GM18520 (cell line): Measurements from ENCODE around the gene KCNN4.
"Not testable (repeated sequence)": the region's sequence is repeated elsewhere in the genome, so short reads cannot be mapped to it uniquely, and the experiment has no call there.

Experiments
- ATAC-seq: cut with Tn5 transposase; IDR thresholded peaks from one replicate; pipeline ENCODE4 v1.9.1; 2021; ENCODE audit not compliant: unreplicated experiment

KCNN4 gene

GRCh38 chr19:43775299-43775890, 5.4 kb downstream of the KCNN4 start:
- no peak for ATAC-seq

GRCh38 chr19:43774940-43775258, 5.9 kb downstream of the KCNN4 start:
- not testable (repeated sequence) for ATAC-seq

GRCh38 chr19:43774103-43774939, 6.5 kb downstream of the KCNN4 start:
- no peak for ATAC-seq

- ATAC-seq: no peak
Observed at GRCh38 chr19:43773725-43774102, 7.1 kb downstream of the KCNN4 start.

- ATAC-seq: no peak
Observed at GRCh38 chr19:43769256-43769655, 11.5 kb downstream of the KCNN4 start.

GRCh38 chr19:43768273-43769050, 12.3 kb downstream of the KCNN4 start:
- no peak for ATAC-seq

- ATAC-seq: no peak
Observed at GRCh38 chr19:43767818-43768217, 13.0 kb downstream of the KCNN4 start.

GRCh38 chr19:43767316-43767715, 13.5 kb downstream of the KCNN4 start:
- no peak for ATAC-seq

GRCh38 chr19:43766755-43767043, 14.1 kb downstream of the KCNN4 start:
- ATAC-seq: no peak

- peak; percentile 61 for ATAC-seq
Observed at GRCh38 chr19:43765109-43765876, 15.5 kb downstream of the KCNN4 start.

GRCh38 chr19:43764684-43765083, 16.1 kb downstream of the KCNN4 start:
- not testable (repeated sequence) for ATAC-seq

GRCh38 chr19:43763473-43763939, 17.3 kb downstream of the KCNN4 start:
- no peak for ATAC-seq

- no peak for ATAC-seq
Observed at GRCh38 chr19:43762814-43763213, 18.0 kb downstream of the KCNN4 start.

- ATAC-seq: no peak
Observed at GRCh38 chr19:43760941-43761340, 19.8 kb downstream of the KCNN4 start.

- ATAC-seq: no peak
Observed at GRCh38 chr19:43759515-43759914, 21.3 kb downstream of the KCNN4 start.

GRCh38 chr19:43755256-43755801, 25.4 kb downstream of the KCNN4 start:
- no peak for ATAC-seq

GRCh38 chr19:43754503-43755255, 26.1 kb downstream of the KCNN4 start, which contains the start of gene SMG9:
TSS of gene SMG9 (minus strand) at chr19:43754962. CDS start at chr19:43750741, 4,221 bp downstream.
- ATAC-seq: peak; percentile 40

- peak; percentile 7 for ATAC-seq
Observed at GRCh38 chr19:43754253-43754502, 26.6 kb downstream of the KCNN4 start.

GRCh38 chr19:43752287-43752875, 28.4 kb downstream of the KCNN4 start:
- ATAC-seq: no peak
